Measurements from ENCODE around the gene DCLK2. TPM values are rescaled to one million over a fixed set of nuclear protein-coding genes. Genes with fewer than 3 reads are reported as not detected.

Gene DCLK2
- total and polyA plus RNA-seq, 2 of the 8 experiments (the other 6 are each of a cell fraction or from before 2014, with no cell fraction given) = 0.32 to 0.37 TPM

- ChIA-PET POLR2A (ENCODE audit: partially characterized antibody) (no interaction called here), CTCF (ENCODE audit: partially characterized antibody) (interaction anchor here (0.8 to 2.0 kb wide), 4 partner anchors 21 to 210 kb away, joined by 3 to 6 read pairs (median 4); no protein-coding TSS in a partner anchor)
- WGBS, 2 experiments (ENCODE audit: extremely low coverage in 1 of 2, insufficient coverage in 1 of 2, insufficient read length in 1 of 2, insufficient replicate concordance in 2 of 2, low coverage in 1 of 2, low lambda C conversion rate in 2 of 2, missing lambda C conversion rate in 1 of 2) = 96% methylated on average over 7 of the region's 7 CpGs; no CpG with 5 or more reads in 1 of the 2 experiments
Measured at GRCh38 chr4:150032541-150032940, 45.7 kb upstream of the DCLK2 start.

More at GRCh38 chr4:150032541-150032940, 45.7 kb upstream of the DCLK2 start:
- H3K79me1 ChIP-seq (ENCODE audit: low read depth, low read length) = no peaks in the 10 kb centered on the region
- H3K79me2 ChIP-seq (ENCODE audit: control insufficient read depth in 1 of 2, insufficient read depth in 2 of 2, low read length in 2 of 2) = no peaks in the 10 kb centered on the region
- FAIRE-seq (no peak), DNase-seq (ENCODE audit: low read depth in 1 of 2, low spot score in 2 of 2) (no peak)
- H3K4me2 ChIP-seq (ENCODE audit: insufficient read depth in 1 of 2, low read depth in 2 of 2, low read length in 2 of 2) = no peak overlapping the region
- no peak overlapping the region for H3K23ac ChIP-seq (ENCODE audit: insufficient read length)
- H2AK5ac ChIP-seq (ENCODE audit: low read depth, low read length) = no peak overlapping the region
- H3K9ac ChIP-seq (replicated peaks in 1 of 4; ENCODE audit: extremely low read depth in 1 of 4, low read depth in 3 of 4, low read length in 3 of 4) = no peak overlapping the region
- no peak overlapping the region for H4K91ac ChIP-seq (replicated peaks; ENCODE audit: insufficient read length, low read length)
- no peak overlapping the region for H4K5ac ChIP-seq (ENCODE audit: insufficient read length, low read depth, low read length)
- no peak overlapping the region for H2BK5ac ChIP-seq (ENCODE audit: low read depth, low read length)
- H3K36me3 ChIP-seq (ENCODE audit: control insufficient read depth in 2 of 4, insufficient read depth in 4 of 4, low read length in 3 of 4) = no peaks in the 10 kb centered on the region
- H2BK12ac ChIP-seq (ENCODE audit: low read depth, low read length) = no peak overlapping the region
- H3K4me3 ChIP-seq (ENCODE audit: extremely low read depth in 1 of 4, insufficient read depth in 2 of 4, low read depth in 3 of 4, low read length in 4 of 4) = no peak overlapping the region
- no peaks in the 10 kb centered on the region for H3K23me2 ChIP-seq (ENCODE audit: low read depth, low read length)
- H2BK20ac ChIP-seq (ENCODE audit: low read length) = no peak overlapping the region
- peaks cover 0 to 3% (median 0%) of the 10 kb centered on the region in 4 experiments; a peak in 2 of 7 replicates for H3K27me3 ChIP-seq (replicated peaks in 1 of 4; ENCODE audit: control insufficient read depth in 3 of 4, extremely low read depth in 1 of 4, insufficient read depth in 3 of 4, low read length in 3 of 4)
- no peak overlapping the region for H2BK120ac ChIP-seq (replicated peaks; ENCODE audit: low read depth, low read length)
- no peak overlapping the region for H4K8ac ChIP-seq (ENCODE audit: extremely low read depth, insufficient read depth, low read length)
- H3K9me3 ChIP-seq (ENCODE audit: insufficient read depth in 2 of 2, low read depth in 1 of 2, low read length in 1 of 2) = peaks cover 0 to 3% of the 10 kb centered on the region in 2 experiments; a peak in 2 of 4 replicates
- no peak overlapping the region for H2AFZ ChIP-seq (ENCODE audit: low read length)
- no peak overlapping the region for H2BK15ac ChIP-seq (ENCODE audit: low read length)
- no peak overlapping the region for H3K4ac ChIP-seq (replicated peaks; ENCODE audit: insufficient read length, low read depth, low read length)
- H3K14ac ChIP-seq (ENCODE audit: insufficient read length) = no peak overlapping the region
- peaks cover 0 to 6% (median 1%) of the 10 kb centered on the region in 4 experiments; a peak in 1 of 7 replicates for H3K4me1 ChIP-seq (replicated peaks in 1 of 4; ENCODE audit: control insufficient read depth in 3 of 4, insufficient read depth in 4 of 4, low read length in 3 of 4)
- no peak overlapping the region for H3K27ac ChIP-seq (ENCODE audit: low read depth, low read length)
- H3K56ac ChIP-seq (replicated peaks; ENCODE audit: insufficient read length, low read depth, low read length) = no peak overlapping the region
- no peaks in the 10 kb centered on the region for H4K20me1 ChIP-seq (replicated peaks in 1 of 2; ENCODE audit: control insufficient read depth in 1 of 2, insufficient read depth in 2 of 2, low read length in 2 of 2)
- H3K18ac ChIP-seq (ENCODE audit: extremely low read depth, low read length) = no peak overlapping the region
